NCI-H82 (cell line): Measurements from ENCODE around the gene F2R.

Experiments
- DNase-seq: peaks from one replicate; lab custom pipeline; 2025; lab: John Stamatoyannopoulos, UW

The F2R gene

GRCh38 chr5:76690704-76691466 is 25.0 kb upstream of the F2R start:
- no peak for DNase-seq

DNA sequence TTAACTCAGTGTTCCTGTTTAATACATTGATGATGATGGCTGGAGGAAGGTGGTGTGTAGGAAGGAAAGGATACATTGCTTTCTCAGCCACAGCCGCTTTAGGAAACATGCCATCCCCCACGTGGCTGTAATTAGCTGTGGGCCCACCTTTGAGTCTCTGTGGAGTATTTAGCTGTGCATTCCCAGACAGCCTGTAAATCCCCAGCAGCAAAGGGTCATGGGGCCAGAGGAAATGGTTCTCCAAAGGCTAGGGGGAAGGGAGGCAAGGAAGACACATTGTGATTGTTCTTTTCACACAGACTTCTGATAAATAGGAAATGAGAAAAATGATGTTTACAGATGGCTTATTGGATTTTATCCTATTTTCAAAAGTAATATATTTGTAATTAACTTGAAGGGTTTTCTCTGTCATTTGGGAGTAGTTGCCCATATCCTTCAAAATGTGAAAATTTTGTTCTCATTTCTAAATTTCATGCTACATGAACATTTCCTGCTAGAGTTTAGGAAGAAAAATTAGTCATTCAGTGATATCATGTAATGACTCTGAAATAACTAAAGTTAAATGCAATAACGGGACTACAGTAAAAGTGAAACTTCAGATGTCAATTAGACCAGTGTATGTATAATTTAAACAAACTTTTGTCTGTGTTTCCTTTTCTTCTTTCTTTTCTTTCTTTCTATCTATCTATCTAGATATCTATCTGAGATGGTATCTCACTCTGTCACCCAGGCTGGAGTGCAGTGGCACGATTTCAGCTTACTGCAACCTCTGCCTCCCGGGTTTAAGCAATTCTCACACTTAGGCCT is 24.3 kb upstream of the F2R start:
- DNase-seq = peak; percentile 50

GRCh38 chr5:76692274-76692540 is 23.7 kb upstream of the F2R start:
- no peak for DNase-seq

DNA sequence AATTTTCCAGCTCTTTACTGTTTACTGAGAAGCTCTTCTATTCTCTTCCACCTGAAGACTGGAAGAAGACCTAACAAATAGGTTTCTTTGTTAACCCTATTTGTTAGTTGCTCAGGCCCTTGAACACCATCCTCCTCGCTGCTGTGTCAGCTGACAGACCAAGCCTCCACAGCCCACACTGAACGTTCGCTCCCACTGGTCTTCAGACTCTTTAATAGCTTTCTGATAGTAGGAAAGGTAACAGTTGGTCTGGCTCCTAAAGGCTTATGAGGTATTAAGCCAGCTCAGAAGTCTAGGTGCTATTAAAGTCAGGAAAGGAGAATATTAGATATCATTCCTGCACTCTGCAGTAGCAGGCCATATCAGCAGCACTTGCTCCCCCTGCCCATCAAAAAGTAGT is 23.3 kb upstream of the F2R start:
- peak; percentile 79 for DNase-seq

DNA sequence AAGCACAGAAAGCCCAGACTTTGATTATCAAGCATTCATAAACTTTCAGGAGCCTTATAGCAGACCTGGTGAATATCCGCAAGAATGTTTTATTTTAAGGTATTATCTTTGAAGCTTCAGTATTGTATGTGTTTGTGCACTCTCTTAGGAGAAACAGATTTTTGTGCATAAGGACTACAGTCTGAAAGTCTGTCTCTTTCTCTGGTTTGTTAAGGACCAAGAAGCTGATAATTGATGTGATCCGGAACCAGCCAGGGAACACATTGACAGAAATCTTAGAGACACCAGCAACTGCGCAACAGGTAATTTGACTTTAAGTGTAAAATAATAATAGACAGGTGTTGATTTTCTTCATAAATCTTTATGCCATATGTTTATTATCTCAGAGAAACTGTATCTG is 22.8 kb upstream of the F2R start:
- DNase-seq = peak; percentile 6

GRCh38 chr5:76694317-76694716 is 21.6 kb upstream of the F2R start:
- no peak for DNase-seq

- no peak for DNase-seq
Observed at GRCh38 chr5:76695346-76695745, 20.6 kb upstream of the F2R start.

DNA sequence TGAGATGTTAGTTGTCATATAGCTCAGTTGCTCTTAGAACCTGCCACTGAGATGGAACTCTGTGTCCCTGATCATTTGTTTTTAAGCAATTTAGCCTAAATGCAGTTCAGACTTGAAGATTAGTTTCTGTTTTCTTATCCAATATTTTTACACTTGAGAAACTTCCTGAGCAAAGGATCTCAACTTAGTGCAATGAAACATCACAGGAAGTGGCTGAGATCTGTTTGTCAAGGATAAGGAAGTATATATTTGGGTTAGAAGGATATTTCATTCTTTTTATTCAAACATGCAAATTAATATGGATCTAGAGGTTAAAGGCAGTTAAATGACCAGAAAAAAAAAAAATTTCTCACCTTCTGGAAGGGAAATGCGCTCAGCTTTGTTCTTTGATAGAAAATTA is 19.7 kb upstream of the F2R start:
- DNase-seq = no peak

DNA sequence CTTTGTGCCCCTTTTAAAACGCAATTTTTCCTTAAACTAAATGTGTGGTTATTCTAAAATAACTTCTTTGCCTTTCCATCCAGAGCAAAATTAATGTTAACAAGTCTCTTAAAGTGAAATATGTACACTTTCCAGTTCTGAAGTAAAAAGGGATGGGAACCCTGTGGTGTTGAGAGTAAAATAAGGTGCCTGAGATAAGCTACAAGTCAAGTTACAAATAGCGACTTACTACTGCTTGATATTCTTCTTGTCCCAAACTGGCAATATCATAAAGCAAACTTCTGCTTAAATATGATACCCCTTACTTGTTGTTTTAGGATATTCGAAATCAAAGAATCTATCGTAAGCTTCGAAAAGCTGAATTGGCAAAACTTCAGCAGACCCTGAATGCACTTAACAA is 18.3 kb upstream of the F2R start:
- DNase-seq = no peak

GRCh38 chr5:76700571-76700970 is 15.4 kb upstream of the F2R start:
- DNase-seq = no peak

DNA sequence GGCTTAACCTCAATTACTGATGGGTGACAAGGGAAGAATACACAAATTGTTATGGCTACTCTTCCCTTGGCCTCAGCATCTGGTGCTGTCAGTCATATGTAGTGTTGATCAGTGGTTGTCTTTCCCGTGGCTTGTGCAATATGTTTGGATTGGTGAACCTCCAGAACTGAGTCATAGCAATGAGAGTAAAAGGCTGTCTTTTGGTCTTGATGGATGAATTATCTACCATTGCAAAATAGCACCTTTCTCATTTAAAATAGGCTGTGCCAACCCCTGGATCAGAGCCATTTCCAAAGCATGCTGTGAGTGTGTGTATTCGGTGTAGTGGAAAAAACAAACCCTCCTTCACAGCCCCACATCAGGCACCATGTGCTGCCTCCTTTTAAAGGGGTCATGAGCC is 14.6 kb upstream of the F2R start:
- no peak for DNase-seq

DNA sequence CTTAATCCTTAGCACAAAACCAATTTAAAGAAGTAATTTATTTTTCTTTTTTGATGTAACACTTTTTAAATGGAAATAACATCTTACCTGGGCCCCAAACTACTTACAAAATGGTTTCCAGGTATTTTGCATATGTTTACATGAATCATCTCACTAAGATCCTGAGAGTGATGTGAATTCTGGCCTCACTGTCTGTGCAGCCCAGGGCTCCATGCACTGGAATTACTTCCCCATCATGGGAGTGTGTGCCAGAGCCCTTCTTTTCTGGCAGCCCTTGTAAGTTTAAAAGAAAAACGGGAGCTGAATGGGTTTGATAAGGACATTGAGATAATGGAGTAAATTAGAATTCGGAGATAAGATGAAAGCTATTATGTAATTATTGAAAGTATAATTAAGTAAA is 12.2 kb upstream of the F2R start:
- DNase-seq = peak; percentile 11

GRCh38 chr5:76704131-76704663 is 11.7 kb upstream of the F2R start:
- no peak for DNase-seq

GRCh38 chr5:76705574-76705973 is 10.4 kb upstream of the F2R start:
- no peak for DNase-seq

DNA sequence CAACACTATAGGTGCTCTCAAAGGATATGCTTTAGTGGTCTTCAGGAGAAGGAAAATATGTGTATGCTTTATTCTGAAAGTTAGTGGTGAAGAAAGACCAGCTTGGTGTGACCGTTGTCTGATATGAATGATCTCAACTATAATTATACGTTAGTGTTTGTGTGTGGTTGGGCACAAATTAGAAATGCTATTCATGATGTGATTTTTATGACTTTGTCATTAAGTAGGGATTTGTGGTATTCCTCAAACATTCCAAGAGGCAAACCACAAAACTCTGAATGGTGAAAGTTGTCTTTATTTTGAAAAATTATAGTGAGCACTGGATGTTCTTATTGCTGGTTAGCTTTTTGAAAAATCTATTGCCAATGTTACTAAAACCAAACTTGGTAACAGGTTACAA is 6.2 kb upstream of the F2R start:
- no peak for DNase-seq

GRCh38 chr5:76710991-76711390 is 4.9 kb upstream of the F2R start:
- no peak for DNase-seq

DNA sequence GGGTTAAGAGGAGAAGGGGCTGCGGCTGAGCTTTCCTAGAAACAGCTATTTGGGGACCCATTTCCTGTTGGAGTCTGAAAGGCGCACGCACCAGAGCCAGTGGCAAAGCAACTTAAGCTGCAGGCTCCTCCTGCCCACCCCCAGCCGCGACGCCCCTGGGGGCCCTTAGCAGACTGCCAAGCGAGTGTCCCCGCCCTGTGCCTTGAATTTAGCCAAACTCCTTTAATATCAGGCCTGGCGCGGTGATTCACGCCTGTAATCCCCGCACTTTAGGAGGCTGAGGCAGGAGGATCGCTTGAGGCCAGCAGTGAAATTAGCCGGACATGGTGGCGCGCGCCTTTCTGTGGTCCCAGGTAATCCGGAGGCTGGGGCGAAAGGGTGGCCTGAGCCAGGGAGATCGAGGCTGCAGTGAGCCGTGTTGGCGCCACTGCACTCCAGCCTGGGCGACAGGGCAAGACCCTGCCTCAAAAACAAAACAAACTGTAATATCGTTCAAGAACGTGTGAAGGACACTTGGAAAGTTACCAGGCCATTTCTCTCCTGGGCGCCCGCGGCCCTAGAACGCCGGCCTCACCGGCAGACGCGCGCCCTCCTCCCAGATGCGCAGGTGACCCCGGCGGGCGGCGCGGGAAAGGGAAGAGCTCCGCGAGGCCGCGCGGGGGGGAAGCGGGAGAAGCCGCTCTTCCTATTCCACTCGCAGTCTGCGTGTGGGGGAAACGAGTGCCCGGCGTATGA is 1.0 kb upstream of the F2R start:
- DNase-seq = peak; percentile 31

- no peak for DNase-seq
Observed at GRCh38 chr5:76715486-76715735, 515 bp upstream of the F2R start.

- peak; percentile 70 for DNase-seq
Observed at GRCh38 chr5:76716456-76717157, 681 bp downstream of the F2R start.

DNA sequence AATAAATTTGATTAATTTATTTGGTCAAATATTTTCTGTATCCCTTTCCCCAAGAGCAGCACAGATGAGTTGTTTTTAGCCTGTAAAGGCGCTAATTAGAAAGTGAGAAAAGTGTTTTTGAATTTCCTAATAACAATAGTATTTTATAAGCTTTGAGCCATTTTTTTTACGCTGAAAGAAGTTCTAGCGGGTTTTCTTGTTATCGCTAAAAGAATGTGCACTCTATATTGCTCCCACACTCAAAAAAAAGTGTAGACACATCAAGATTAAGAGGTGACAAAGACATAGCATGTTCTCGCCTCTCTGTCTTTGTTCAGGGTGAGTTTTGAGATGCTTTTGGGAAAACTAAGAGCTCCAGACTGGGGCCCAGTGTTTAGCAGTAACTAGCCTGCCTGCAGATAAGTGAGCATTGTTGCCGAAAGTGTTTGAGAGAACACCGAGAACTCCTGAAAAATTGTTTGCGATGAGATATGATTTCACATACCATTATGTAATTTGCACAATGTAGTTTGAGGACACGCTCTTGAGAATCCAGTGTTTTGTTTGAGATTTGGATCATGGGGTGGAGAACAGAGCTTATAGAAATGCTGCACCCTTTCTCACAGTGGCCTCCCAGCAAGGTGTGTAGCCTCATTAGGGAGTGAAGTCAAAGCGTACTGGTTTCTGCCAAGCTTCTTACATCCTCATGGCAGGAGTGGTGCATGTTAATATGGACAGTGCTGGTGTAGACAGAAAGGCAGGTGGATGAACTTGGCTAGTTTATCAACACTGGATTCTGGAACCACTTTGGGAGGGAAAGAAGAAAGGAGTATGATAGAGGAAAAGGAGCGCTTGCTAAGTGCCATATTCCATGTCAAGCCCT is 1.5 kb downstream of the F2R start:
- DNase-seq = peak; percentile 1

GRCh38 chr5:76718381-76718832 is 2.5 kb downstream of the F2R start:
- no peak for DNase-seq
